ENCODE measurements around the gene TUT7. TPM values are rescaled to one million over a fixed set of nuclear protein-coding genes. Genes with fewer than 3 reads are reported as not detected.
"Not testable (repeated sequence)": the region's sequence is repeated elsewhere in the genome, so short reads cannot be mapped to it uniquely, and the experiment has no call there.

TUT7 gene
- total and polyA plus RNA-seq, 8 donors, result 25.0 to 37.2 (median 29.7) TPM

GRCh38 chr9:86321373-86321772, 32.8 kb downstream of the TUT7 start:
- no peak for DNase-seq
- peaks cover 9 to 100% of the 10 kb centered on the region in 2 donors for H3K36me3 ChIP-seq
- peak; percentile 18 for ATAC-seq
- no peaks in the 10 kb centered on the region for H3K4me1 ChIP-seq
- no peak overlapping the region for H3K4me3 ChIP-seq
- no peaks in the 10 kb centered on the region for H3K9me3 ChIP-seq
- H3K27ac ChIP-seq, result no peak overlapping the region
- TF ChIP-seq, protein P1, sequence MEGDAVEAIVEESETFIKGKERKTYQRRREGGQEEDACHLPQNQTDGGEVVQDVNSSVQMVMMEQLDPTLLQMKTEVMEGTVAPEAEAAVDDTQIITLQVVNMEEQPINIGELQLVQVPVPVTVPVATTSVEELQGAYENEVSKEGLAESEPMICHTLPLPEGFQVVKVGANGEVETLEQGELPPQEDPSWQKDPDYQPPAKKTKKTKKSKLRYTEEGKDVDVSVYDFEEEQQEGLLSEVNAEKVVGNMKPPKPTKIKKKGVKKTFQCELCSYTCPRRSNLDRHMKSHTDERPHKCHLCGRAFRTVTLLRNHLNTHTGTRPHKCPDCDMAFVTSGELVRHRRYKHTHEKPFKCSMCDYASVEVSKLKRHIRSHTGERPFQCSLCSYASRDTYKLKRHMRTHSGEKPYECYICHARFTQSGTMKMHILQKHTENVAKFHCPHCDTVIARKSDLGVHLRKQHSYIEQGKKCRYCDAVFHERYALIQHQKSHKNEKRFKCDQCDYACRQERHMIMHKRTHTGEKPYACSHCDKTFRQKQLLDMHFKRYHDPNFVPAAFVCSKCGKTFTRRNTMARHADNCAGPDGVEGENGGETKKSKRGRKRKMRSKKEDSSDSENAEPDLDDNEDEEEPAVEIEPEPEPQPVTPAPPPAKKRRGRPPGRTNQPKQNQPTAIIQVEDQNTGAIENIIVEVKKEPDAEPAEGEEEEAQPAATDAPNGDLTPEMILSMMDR (IDR thresholded peaks at IDR 0.05), result no peak
- intact Hi-C loops (cut with DNase I), result no loop called here
- no peaks in the 10 kb centered on the region for H3K27me3 ChIP-seq

- DNase-seq (no peak), ATAC-seq (no peak)
- H3K27me3 ChIP-seq, result no peaks in the 10 kb centered on the region
- intact Hi-C loops (cut with DNase I), result no loop called here
- no peaks in the 10 kb centered on the region for H3K9me3 ChIP-seq
- TF ChIP-seq, protein P1 (IDR thresholded peaks at IDR 0.05), result no peak
- no peak overlapping the region for H3K4me3 ChIP-seq
- no peak overlapping the region for H3K27ac ChIP-seq
- no peaks in the 10 kb centered on the region for H3K4me1 ChIP-seq
- H3K36me3 ChIP-seq, result peaks cover 7 to 100% of the 10 kb centered on the region in 2 donors
Observed at GRCh38 chr9:86318187-86318586, 36.0 kb downstream of the TUT7 start.

DNA sequence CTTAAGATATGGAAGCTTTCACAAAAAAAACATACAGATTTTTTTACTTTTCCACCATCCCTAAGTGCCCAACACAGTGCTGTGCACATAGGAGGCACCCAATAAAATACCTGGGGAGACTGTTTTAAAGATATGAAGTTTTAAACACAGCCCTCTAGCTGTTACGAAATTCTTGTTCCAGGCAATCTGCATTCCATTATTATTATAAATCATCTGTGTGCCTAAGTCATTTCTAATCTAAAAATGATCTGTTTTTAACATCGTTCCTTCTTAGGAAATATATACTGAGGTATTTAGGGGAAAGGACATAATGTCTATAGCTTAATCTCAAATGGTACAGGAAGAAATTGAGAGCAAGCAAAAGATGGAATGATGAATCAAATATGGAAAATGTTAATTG, 39.1 kb downstream of the TUT7 start:
- TF ChIP-seq, protein P1 (IDR thresholded peaks at IDR 0.05), result no peak
- ATAC-seq (no peak), DNase-seq (no peak)
- Histone ChIP-seq H3K9me3 (no peaks in the 10 kb centered on the region), H3K4me1 (no peaks in the 10 kb centered on the region), H3K27me3 (no peaks in the 10 kb centered on the region), H3K27ac (no peak overlapping the region), H3K4me3 (no peak overlapping the region), H3K36me3 (peaks cover 7 to 96% of the 10 kb centered on the region in 2 donors)
- intact Hi-C loops (cut with DNase I), result no loop called here

DNA sequence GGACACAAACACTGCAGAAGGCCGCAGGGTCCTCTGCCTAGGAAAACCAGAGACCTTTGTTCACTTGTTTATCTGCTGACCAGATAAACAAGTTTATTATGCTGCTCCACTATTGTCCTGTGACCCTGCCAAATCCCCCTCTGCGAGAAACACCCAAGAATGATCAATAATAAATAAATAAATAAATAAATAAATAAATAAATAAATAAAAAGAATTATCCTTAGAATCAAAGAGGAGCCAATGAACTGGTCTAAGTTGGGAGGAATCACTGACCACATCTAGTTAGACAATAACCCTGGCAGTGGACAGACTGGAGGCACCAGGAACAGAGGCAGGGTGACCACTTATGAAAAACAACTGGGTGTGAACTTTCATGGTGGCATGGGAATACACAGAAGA, 41.3 kb downstream of the TUT7 start:
- intact Hi-C loops (cut with DNase I); H3K27ac ChIP-seq; H3K4me3 ChIP-seq; H3K27me3 ChIP-seq; H3K9me3 ChIP-seq; H3K4me1 ChIP-seq; ATAC-seq; DNase-seq: not testable (repeated sequence)
- peaks cover 2 to 96% of the 10 kb centered on the region in 2 donors for H3K36me3 ChIP-seq

- Histone ChIP-seq H3K4me3 (no peak overlapping the region), H3K27me3 (no peaks in the 10 kb centered on the region), H3K27ac (no peak overlapping the region), H3K36me3 (peaks cover 0 to 96% of the 10 kb centered on the region in 2 donors), H3K9me3 (no peaks in the 10 kb centered on the region), H3K4me1 (no peaks in the 10 kb centered on the region)
- ATAC-seq (no peak), DNase-seq (no peak)
- TF ChIP-seq, protein P1 (IDR thresholded peaks at IDR 0.05), result no peak
- intact Hi-C loops (cut with DNase I), result no loop called here
Observed at GRCh38 chr9:86308687-86309086, 45.5 kb downstream of the TUT7 start.

DNA sequence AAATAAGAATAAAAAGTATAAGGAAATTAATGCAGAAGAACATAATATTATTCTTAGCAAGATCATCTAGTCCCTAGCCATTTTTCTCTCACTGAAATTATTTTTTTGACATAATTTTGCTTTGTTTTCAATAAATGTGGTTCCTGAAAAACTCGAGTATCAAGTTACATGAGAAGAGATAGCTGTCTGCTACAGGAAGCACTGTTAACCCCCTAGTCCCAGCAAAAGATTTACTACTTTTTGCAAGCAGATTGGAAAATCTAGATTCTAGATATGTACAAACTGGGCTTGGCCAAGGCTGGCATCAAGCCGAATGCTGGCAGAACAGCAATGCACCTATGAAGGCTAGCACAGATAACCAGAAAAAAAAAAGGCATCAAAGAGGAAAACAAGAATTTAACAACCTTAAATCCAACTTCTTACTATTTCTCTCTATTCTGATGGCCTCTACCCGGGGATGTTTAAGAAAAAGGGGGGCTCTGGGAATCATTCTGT, 49.9 kb downstream of the TUT7 start:
- Histone ChIP-seq H3K4me1 (no peaks in the 10 kb centered on the region), H3K9me3 (no peaks in the 10 kb centered on the region), H3K36me3 (peaks cover 0 to 100% of the 10 kb centered on the region in 2 donors), H3K4me3 (no peak overlapping the region), H3K27ac (no peak overlapping the region), H3K27me3 (no peaks in the 10 kb centered on the region)
- ATAC-seq (no peak), DNase-seq (no peak)
- TF ChIP-seq, protein P1 (IDR thresholded peaks at IDR 0.05), result no peak
- intact Hi-C loops (cut with DNase I), result no loop called here

All from left lung (tissue), 10 donors.